Measurements from ENCODE around the gene GDPD1.
"Not testable (repeated sequence)": the region's sequence is repeated elsewhere in the genome, so short reads cannot be mapped to it uniquely, and the experiment has no call there.

The GDPD1 gene

DNA sequence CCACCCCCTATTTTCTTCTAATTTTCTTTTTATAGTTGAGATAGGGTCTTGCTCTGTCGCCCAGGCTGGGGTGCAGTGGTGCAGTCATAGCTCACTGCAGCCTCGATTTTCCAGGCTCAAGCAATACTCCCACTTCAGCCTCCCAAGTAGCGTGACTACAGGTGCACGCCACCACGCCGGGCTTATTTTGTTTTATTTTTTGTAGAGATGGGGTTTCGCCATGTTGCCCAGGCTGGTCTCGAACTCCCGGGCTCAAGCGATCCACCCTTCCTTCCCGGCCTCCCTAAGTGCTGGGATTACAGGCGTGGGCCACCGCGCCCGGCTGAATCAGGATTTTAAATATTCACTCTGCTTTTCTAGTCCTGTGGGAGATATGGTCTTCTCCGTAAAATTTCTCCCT, 941 bp upstream of the GDPD1 start:
- no peak for DNase-seq (ENCODE audit: low spot score)
- TF ChIP-seq, protein P1, sequence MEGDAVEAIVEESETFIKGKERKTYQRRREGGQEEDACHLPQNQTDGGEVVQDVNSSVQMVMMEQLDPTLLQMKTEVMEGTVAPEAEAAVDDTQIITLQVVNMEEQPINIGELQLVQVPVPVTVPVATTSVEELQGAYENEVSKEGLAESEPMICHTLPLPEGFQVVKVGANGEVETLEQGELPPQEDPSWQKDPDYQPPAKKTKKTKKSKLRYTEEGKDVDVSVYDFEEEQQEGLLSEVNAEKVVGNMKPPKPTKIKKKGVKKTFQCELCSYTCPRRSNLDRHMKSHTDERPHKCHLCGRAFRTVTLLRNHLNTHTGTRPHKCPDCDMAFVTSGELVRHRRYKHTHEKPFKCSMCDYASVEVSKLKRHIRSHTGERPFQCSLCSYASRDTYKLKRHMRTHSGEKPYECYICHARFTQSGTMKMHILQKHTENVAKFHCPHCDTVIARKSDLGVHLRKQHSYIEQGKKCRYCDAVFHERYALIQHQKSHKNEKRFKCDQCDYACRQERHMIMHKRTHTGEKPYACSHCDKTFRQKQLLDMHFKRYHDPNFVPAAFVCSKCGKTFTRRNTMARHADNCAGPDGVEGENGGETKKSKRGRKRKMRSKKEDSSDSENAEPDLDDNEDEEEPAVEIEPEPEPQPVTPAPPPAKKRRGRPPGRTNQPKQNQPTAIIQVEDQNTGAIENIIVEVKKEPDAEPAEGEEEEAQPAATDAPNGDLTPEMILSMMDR (IDR thresholded peaks at IDR 0.05; ENCODE audit: extremely low read depth, missing control alignments), result no peak

DNA sequence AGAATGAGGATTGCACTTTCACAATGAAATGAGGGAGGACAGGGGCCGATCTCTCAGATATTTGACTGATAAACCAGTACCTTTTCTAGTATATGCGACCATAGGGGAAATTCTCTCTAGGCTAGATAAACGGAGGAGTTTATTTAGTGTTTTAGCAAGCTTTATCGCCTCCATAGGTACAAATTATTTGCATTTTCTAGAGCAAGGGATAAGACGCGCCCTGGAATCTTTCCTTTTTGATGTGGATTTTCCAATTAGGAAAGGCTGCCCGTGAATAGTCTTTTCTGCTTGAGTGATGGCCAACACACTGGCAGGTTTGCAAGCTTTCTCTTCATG, 351 bp upstream of the GDPD1 start:
- TF ChIP-seq, protein P1 (IDR thresholded peaks at IDR 0.05; ENCODE audit: extremely low read depth, missing control alignments), result no peak
- no peak for DNase-seq (ENCODE audit: low spot score)

DNA sequence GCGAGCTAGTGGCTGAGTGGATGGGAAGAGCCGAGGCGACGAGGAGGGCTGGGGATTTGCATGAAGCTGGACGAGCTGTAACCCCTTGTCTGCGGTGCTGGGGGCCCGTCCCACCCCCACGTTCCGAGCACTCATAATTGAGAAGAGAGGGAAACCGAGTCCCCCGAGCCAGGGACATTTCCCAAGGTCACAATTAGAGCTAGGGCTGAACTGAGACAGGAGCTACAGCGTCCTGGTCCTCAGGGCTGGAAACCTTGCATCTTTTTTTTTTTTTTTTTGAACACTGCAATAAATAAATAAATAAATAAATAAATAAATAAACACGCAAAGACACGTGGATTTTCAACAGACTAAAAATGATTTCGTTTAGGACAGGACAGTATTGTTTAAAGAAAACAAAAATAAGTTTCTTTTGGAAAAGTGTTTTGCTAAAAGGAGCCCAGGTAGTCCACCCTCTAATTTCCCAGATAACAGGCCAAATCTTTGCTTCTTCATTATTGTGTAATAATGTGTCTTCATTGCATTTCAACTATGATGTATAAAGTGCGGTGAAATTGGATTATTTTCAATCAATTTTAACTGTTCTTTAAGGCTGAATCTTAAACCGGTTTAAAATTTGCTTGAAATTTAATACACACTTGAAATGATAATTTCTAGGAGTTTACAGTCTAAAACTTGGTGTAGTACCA, 992 bp downstream of the GDPD1 start:
- no peak for DNase-seq (ENCODE audit: low spot score)
- TF ChIP-seq, protein P1 (IDR thresholded peaks at IDR 0.05; ENCODE audit: extremely low read depth, missing control alignments), result no peak

DNA sequence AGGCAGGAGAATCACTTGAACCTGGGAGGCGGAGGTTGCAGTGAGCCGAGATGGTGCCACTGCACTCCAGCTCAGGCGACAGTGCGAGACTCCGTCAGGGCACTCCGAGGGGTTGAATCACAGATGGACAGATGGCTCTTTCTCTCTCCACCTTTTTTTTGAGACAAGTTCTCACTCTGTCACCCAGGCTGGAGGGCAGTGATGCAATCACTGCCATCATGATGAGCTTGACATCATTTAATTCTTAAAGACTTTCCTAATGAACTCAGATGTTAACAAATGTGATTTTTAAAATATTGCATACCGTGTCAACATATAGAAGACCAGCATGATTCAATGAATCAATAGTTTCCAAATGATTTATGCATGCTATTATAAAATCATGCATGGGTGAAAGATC, 3.5 kb downstream of the GDPD1 start:
- DNase-seq (ENCODE audit: low spot score), result no peak
- TF ChIP-seq, protein P1 (IDR thresholded peaks at IDR 0.05; ENCODE audit: extremely low read depth, missing control alignments), result no peak

DNA sequence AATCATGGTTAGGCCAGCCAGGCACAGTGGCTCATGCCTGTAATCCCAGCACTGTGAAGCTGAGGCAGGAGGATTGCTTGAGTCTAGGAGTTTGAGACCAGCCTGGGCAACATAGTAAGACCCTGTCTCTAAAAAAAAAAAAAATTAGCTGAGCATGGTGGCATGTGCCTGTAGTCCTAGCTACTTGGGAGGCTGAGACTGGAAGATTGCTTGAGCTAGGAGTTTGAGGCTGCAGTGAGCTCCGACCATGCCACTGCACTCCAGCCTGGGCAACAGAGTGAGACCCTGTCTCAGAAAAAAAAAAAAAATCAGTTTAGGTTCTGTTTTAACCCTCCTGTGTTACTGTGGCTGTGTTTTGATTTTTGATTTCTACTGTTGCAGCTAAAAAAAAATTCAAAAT, 8.3 kb downstream of the GDPD1 start:
- DNase-seq (ENCODE audit: low spot score), result not testable (repeated sequence)

DNA sequence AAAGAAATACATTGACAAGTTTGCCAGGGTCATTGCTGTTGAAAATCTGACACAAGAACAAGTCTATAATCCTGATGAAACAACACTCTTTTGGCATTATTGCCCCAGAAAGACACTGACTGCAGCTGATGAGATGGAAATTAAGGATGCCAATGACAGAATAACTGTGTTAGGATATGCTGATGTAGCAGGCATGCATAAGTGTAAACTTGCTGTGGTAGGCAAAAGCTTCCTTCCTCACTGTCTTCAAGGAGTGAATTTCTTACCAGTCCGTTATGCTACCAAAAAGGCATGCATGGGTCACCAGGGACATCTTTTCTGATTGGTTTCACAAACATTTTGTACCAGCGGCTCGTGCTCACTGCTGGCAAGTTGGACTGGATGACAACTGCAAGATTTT, 10.5 kb downstream of the GDPD1 start:
- TF ChIP-seq, protein P1 (IDR thresholded peaks at IDR 0.05; ENCODE audit: extremely low read depth, missing control alignments), result no peak
- no peak for DNase-seq (ENCODE audit: low spot score)

DNA sequence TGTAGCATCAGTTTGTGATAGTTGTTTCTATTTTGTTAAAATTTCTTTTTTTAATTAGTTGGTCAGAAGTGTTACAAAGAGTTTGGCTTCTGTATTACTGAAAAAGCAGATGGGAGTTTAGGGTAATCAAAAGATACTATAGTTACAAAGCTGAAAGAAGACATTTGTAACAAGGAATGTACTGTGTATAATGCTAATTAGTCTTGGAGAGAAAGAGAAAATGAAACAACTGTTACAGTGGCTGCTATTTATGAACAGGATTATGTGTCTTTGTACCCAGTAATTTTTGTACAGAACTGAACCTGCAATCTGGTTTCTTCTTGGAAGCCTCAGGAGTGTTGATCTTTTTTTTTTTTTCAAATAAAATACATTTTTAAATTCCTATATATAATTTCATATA, 14.3 kb downstream of the GDPD1 start:
- TF ChIP-seq, protein P1 (IDR thresholded peaks at IDR 0.05; ENCODE audit: extremely low read depth, missing control alignments), result no peak
- peak; percentile 29 for DNase-seq (ENCODE audit: low spot score)

DNA sequence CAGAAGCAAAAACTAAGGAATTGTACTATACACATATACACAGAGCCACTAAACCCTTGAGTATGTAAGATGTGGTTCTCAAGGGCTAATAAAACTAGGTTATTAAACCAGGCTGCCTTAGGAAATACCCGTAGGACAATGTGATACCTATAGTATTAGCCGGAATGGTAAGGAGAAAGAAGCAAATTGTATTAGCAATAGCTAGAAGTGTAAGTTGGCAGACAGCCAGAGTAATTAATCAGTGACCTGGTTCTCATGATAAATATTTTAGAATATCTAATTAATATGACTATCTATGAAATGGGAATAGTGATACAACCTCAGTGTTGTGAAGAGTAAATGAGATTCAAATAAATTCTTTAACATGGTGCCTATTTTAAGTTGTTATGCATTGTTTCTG, 18.6 kb downstream of the GDPD1 start:
- no peak for DNase-seq (ENCODE audit: low spot score)
- TF ChIP-seq, protein P1 (IDR thresholded peaks at IDR 0.05; ENCODE audit: extremely low read depth, missing control alignments), result no peak
